HG03045 (cell line): ENCODE results near the gene SMIM36.
A peak's percentile ranks its signal among the peaks of the same experiment; 100 is the strongest.
"Not testable (repeated sequence)": the region's sequence is repeated elsewhere in the genome, so short reads cannot be mapped to it uniquely, and the experiment has no call there.

Source experiments
- ATAC-seq: cut with Tn5 transposase; IDR thresholded peaks from one replicate; pipeline ENCODE4 v1.9.1; 2021; ENCODE audit warnings: mild to moderate bottlenecking, moderate library complexity; ENCODE audit not compliant: unreplicated experiment

Gene SMIM36

GRCh38 chr17:55510986-55511721 lies at the start of gene SMIM36:
Gene SMIM36 (minus strand): TSS chr17:55511452.
- ATAC-seq: no peak

GRCh38 chr17:55555772-55556171 lies 44.5 kb upstream of the SMIM36 start:
- ATAC-seq: no peak

GRCh38 chr17:55549140-55549539 lies 37.9 kb upstream of the SMIM36 start:
- no peak for ATAC-seq

GRCh38 chr17:55546991-55547664 lies 35.9 kb upstream of the SMIM36 start:
- no peak for ATAC-seq

- no peak for ATAC-seq
These were observed 35.2 kb upstream of the SMIM36 start for GRCh38 chr17:55546481-55546880.

GRCh38 chr17:55545806-55546205 lies 34.6 kb upstream of the SMIM36 start:
- no peak for ATAC-seq

GRCh38 chr17:55543709-55544108 lies 32.5 kb upstream of the SMIM36 start:
- no peak for ATAC-seq

- no peak for ATAC-seq
These were observed 29.3 kb upstream of the SMIM36 start for GRCh38 chr17:55540414-55541091.

- no peak for ATAC-seq
These were observed 25.0 kb upstream of the SMIM36 start for GRCh38 chr17:55536205-55536604.

- no peak for ATAC-seq
These were observed 22.4 kb upstream of the SMIM36 start for GRCh38 chr17:55533608-55534007.

GRCh38 chr17:55532670-55533069 lies 21.4 kb upstream of the SMIM36 start:
- no peak for ATAC-seq

GRCh38 chr17:55531053-55531728 lies 19.9 kb upstream of the SMIM36 start:
- no peak for ATAC-seq

- ATAC-seq: no peak
These were observed 18.8 kb upstream of the SMIM36 start for GRCh38 chr17:55530064-55530463.

- no peak for ATAC-seq
These were observed 16.4 kb upstream of the SMIM36 start for GRCh38 chr17:55527540-55528118.

- ATAC-seq: peak; percentile 63
These were observed 13.4 kb upstream of the SMIM36 start for GRCh38 chr17:55524440-55525220.

- ATAC-seq: not testable (repeated sequence)
These were observed 11.8 kb upstream of the SMIM36 start for GRCh38 chr17:55523032-55523431.

- ATAC-seq: no peak
These were observed 9.9 kb upstream of the SMIM36 start for GRCh38 chr17:55521186-55521585.

- ATAC-seq: no peak
These were observed 9.2 kb upstream of the SMIM36 start for GRCh38 chr17:55520402-55520801.

GRCh38 chr17:55518510-55518909 lies 7.3 kb upstream of the SMIM36 start:
- no peak for ATAC-seq

GRCh38 chr17:55513885-55514590 lies 2.8 kb upstream of the SMIM36 start:
- ATAC-seq: peak; percentile 48
